ENCODE data around the gene NAMPT. TPM values are rescaled to one million over a fixed set of nuclear protein-coding genes. Genes with fewer than 3 reads are reported as not detected.

NAMPT gene
- total RNA-seq, 8 experiments from 2014 or later = 24.0 to 138 (median 80.6) TPM

- in situ Hi-C loops (cut with MboI; ENCODE audit: low pct_unique_long_range_greater_than_20kb in 2 of 9, low sequenced_read_pairs in 9 of 9, unreplicated experiment in 9 of 9) = no loop called here
- 50 to 84% (median 70%) methylated on average over 2 to 5 of the region's 5 CpGs; no CpG with 5 or more reads in 5 of the 10 experiments for WGBS, 10 experiments
- Histone ChIP-seq H3K4me3 (no peak overlapping the region), H3K27ac (no peak overlapping the region), H3K4me1 (replicated peaks in 1 of 2) (no peaks in the 10 kb centered on the region)
- no peak for ATAC-seq (replicated peaks in 6 of 8)
Measured at GRCh38 chr7:106236065-106236464, 48.7 kb downstream of the NAMPT start.

- ATAC-seq (replicated peaks in 6 of 8) = no peak
- in situ Hi-C loops (cut with MboI; ENCODE audit: low pct_unique_long_range_greater_than_20kb in 2 of 9, low sequenced_read_pairs in 9 of 9, unreplicated experiment in 9 of 9) = no loop called here
- no peaks in the 10 kb centered on the region for H3K4me1 ChIP-seq (replicated peaks in 1 of 2)
- no peak overlapping the region for H3K27ac ChIP-seq
- WGBS, 10 experiments = 0 to 100% (median 87%) methylated on average over 1 of the region's 1 CpG; no CpG with 5 or more reads in 2 of the 10 experiments
- no peak overlapping the region for H3K4me3 ChIP-seq
Measured at GRCh38 chr7:106234425-106234824, 50.4 kb downstream of the NAMPT start.

DNA sequence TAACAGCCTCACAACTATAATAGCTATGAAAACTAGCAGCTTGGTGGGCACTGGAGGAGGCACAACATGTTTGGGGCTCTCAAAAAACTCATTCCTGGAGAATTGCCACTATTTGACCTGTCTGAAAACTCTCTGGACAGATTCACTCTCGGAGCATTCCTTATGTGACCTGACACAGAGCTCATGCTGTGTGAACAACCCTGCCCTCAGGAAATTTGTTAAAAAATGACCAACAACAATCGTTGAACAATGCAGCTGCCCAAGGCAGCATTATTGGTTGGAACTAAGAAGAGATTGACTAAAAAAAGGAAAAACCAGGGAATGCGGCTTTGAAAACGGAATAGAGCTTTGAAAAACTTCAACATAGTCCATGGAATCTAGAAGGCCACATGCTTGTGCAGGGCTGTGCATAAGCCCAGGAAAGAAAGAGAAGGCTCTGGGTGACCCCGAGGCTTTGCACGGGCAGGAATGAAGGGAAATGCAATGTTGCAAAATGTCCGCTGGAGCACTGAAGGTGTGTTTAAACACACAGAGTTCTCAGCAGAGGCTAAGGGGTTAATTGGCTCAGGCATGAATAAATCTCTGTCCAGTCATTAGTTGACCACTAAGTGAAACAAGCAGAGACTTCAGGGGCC, 52.8 kb downstream of the NAMPT start:
- Histone ChIP-seq H3K4me3 (no peak overlapping the region), H3K4me1 (replicated peaks in 1 of 2) (no peaks in the 10 kb centered on the region), H3K27ac (no peak overlapping the region)
- in situ Hi-C loops (cut with MboI; ENCODE audit: low pct_unique_long_range_greater_than_20kb in 2 of 9, low sequenced_read_pairs in 9 of 9, unreplicated experiment in 9 of 9) = no loop called here
- WGBS, 10 experiments = 30 to 95% (median 75%) methylated on average over 1 to 7 of the region's 7 CpGs
- no peak for ATAC-seq (replicated peaks in 6 of 8)

DNA sequence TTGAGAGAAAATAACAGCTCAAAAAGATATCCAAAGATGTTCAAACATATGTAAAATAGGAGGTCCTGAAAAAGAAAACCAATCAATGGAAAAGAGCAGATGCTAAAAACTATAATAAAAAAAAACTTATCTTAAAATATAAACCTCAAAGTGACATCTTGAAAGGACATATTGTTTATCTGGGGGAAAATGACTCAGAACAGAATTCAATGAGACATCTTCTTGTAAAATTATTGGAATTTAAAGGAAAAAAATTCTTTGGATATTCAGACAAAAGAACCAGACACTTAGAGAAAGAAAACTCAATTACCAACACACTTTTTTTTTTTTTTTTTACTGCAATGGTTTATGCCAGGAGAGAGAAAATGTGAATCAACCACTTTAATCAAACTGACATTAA, 58.9 kb downstream of the NAMPT start:
- Histone ChIP-seq H3K4me3 (no peak overlapping the region), H3K27ac (no peak overlapping the region), H3K4me1 (replicated peaks in 1 of 2) (no peaks in the 10 kb centered on the region)
- in situ Hi-C loops (cut with MboI; ENCODE audit: low pct_unique_long_range_greater_than_20kb in 2 of 9, low sequenced_read_pairs in 9 of 9, unreplicated experiment in 9 of 9) = no loop called here
- no peak for ATAC-seq (replicated peaks in 6 of 8)

DNA sequence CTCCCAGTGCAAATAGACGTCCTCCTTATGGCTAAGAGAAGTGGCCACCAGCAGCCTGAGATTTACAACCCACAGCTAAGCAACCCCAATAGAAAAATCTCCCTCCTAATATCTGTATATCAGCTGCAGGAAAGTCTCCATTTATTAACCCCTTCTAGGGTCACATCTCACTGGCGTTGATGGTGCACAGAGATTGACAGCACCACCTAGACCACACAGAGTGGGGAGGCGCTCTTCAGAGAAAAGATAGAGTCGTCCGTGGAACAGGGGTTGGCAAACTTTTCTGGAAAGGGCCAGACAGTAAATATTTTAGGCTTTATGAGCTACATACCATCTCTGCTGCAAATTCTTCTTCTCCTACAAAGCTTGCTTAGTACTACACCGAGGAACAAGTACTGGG, 60.0 kb downstream of the NAMPT start:
- ATAC-seq (replicated peaks in 6 of 8) = no peak
- Histone ChIP-seq H3K27ac (no peak overlapping the region), H3K4me3 (no peak overlapping the region), H3K4me1 (replicated peaks in 1 of 2) (no peaks in the 10 kb centered on the region)
- in situ Hi-C loops (cut with MboI; ENCODE audit: low pct_unique_long_range_greater_than_20kb in 2 of 9, low sequenced_read_pairs in 9 of 9, unreplicated experiment in 9 of 9) = no loop called here
- WGBS, 10 experiments = 31 to 92% (median 73%) methylated on average over 1 to 6 of the region's 6 CpGs; no CpG with 5 or more reads in 1 of the 10 experiments

GRCh38 chr7:106223156-106223555, 61.6 kb downstream of the NAMPT start:
- ATAC-seq (replicated peaks in 6 of 8) = no peak
- 46 to 95% (median 76%) methylated on average over 2 to 4 of the region's 4 CpGs; no CpG with 5 or more reads in 3 of the 10 experiments for WGBS, 10 experiments
- Histone ChIP-seq H3K27ac (no peak overlapping the region), H3K4me1 (replicated peaks in 1 of 2) (no peaks in the 10 kb centered on the region), H3K4me3 (no peak overlapping the region)
- in situ Hi-C loops (cut with MboI; ENCODE audit: low pct_unique_long_range_greater_than_20kb in 2 of 9, low sequenced_read_pairs in 9 of 9, unreplicated experiment in 9 of 9) = no loop called here

DNA sequence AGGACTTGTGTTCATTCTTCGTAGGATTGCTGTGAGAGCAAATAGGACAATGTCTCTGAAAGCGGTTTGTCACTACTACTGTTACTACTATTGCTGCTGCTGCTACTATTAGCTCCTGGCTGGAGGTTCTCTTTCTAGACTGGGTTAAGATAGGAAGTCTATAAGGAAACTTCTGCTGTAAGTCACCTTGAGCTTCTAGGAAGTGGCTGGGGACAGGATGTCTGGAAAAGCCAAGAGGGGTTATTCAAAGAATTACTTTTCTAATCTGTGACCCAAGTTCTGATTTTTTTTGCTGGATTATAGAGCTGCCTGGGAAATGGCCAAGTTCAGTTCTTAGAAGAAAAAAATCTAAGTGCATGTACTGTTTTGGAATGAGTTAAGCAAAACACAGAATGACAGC, 62.2 kb downstream of the NAMPT start:
- H3K27ac ChIP-seq = no peak overlapping the region
- no peak overlapping the region for H3K4me3 ChIP-seq
- in situ Hi-C loops (cut with MboI; ENCODE audit: low pct_unique_long_range_greater_than_20kb in 2 of 9, low sequenced_read_pairs in 9 of 9, unreplicated experiment in 9 of 9) = no loop called here
- no peak for ATAC-seq (replicated peaks in 6 of 8)
- 75 to 100% (median 90%) methylated on average over 1 to 2 of the region's 2 CpGs; no CpG with 5 or more reads in 3 of the 10 experiments for WGBS, 10 experiments
- H3K4me1 ChIP-seq (replicated peaks in 1 of 2) = no peaks in the 10 kb centered on the region

DNA sequence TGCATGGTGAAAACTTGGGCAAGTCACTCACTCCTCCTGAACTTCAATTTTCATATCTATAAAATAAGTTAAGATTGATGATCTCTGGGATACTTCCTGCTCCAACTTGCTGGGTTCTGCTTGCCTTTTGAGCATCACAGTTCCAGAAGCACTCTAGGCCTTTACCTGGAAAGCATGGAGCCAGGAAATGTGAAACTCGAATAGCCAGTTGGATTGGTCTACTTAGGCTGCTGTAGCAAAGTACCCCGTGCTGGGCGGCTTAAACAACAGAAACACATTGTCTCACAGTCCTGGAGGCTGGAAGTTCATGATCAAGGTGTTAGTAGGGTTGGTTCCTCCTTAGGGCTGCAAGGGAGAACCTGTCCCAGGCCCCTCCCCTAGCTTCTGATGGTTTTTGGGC, 64.5 kb downstream of the NAMPT start:
- Histone ChIP-seq H3K27ac (no peak overlapping the region), H3K4me3 (no peak overlapping the region), H3K4me1 (replicated peaks in 1 of 2) (no peaks in the 10 kb centered on the region)
- ATAC-seq (replicated peaks in 6 of 8) = no peak
- WGBS, 10 experiments = 33 to 100% (median 93%) methylated on average over 1 to 3 of the region's 3 CpGs; no CpG with 5 or more reads in 7 of the 10 experiments
- in situ Hi-C loops (cut with MboI; ENCODE audit: low pct_unique_long_range_greater_than_20kb in 2 of 9, low sequenced_read_pairs in 9 of 9, unreplicated experiment in 9 of 9) = no loop called here

DNA sequence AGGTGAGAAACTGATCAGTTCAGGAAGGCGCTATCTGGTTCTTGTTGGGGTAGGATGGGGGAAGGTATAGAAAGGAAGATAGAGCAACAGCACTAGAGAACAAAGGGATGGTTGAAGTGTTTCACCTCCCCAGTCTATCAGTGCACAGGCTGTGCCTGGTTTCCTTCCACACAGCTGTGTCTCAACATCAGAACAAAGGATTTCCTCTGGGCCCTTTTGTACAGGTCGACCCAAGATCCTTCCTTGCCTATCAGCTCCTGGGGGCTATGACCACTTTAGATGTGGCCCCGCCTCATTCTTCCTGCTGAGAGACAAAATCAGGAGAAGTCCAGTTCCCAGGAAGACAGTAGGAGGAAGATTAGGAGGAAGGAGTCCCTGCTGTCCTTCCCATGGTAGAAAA, 65.6 kb downstream of the NAMPT start:
- H3K4me3 ChIP-seq = no peak overlapping the region
- in situ Hi-C loops (cut with MboI; ENCODE audit: low pct_unique_long_range_greater_than_20kb in 2 of 9, low sequenced_read_pairs in 9 of 9, unreplicated experiment in 9 of 9) = no loop called here
- H3K27ac ChIP-seq = no peak overlapping the region
- WGBS, 10 experiments = 40 to 100% (median 79%) methylated on average over 1 to 3 of the region's 3 CpGs; no CpG with 5 or more reads in 2 of the 10 experiments
- no peaks in the 10 kb centered on the region for H3K4me1 ChIP-seq (replicated peaks in 1 of 2)
- ATAC-seq (replicated peaks in 6 of 8) = no peak

DNA sequence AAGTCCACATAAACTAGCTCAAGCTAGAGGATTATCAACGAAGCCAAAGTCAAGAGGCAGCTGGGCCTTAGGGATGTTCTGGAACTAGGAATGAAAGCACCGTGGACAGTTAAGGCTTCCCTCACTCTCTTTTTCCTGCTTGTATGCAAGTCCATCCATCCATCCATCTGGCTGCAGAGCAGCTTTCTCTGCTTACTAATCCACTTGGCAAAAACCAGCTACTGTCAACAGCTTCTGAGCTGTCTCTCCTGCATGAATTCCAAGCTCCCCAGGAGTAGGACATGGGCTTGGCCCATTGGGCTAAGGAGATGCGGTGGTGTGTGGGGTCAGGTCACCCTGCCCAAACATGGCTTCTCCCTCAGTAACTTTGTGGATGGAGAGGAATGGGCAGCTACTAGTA, 66.2 kb downstream of the NAMPT start:
- in situ Hi-C loops (cut with MboI; ENCODE audit: low pct_unique_long_range_greater_than_20kb in 2 of 9, low sequenced_read_pairs in 9 of 9, unreplicated experiment in 9 of 9) = no loop called here
- no peak for ATAC-seq (replicated peaks in 6 of 8)
- WGBS, 10 experiments = 36 to 100% (median 80%) methylated on average over 1 to 3 of the region's 3 CpGs; no CpG with 5 or more reads in 2 of the 10 experiments
- no peak overlapping the region for H3K27ac ChIP-seq
- no peak overlapping the region for H3K4me3 ChIP-seq
- H3K4me1 ChIP-seq (replicated peaks in 1 of 2) = no peaks in the 10 kb centered on the region

- Histone ChIP-seq H3K4me3 (no peak overlapping the region), H3K4me1 (replicated peaks in 1 of 2) (no peaks in the 10 kb centered on the region), H3K27ac (no peak overlapping the region)
- 0 to 89% (median 73%) methylated on average over 1 to 8 of the region's 8 CpGs; no CpG with 5 or more reads in 1 of the 10 experiments for WGBS, 10 experiments
- in situ Hi-C loops (cut with MboI; ENCODE audit: low pct_unique_long_range_greater_than_20kb in 2 of 9, low sequenced_read_pairs in 9 of 9, unreplicated experiment in 9 of 9) = no loop called here
- peak in 4 of 8 experiments; percentile 62 to 88 (median 78) for ATAC-seq (replicated peaks in 6 of 8)
Measured at GRCh38 chr7:106216923-106217542, 67.8 kb downstream of the NAMPT start.

- no peak overlapping the region for H3K27ac ChIP-seq
- no peaks in the 10 kb centered on the region for H3K4me1 ChIP-seq (replicated peaks in 1 of 2)
- H3K4me3 ChIP-seq = no peak overlapping the region
- WGBS, 10 experiments = 0 to 100% (median 80%) methylated on average over 1 to 2 of the region's 2 CpGs; no CpG with 5 or more reads in 4 of the 10 experiments
- in situ Hi-C loops (cut with MboI; ENCODE audit: low pct_unique_long_range_greater_than_20kb in 2 of 9, low sequenced_read_pairs in 9 of 9, unreplicated experiment in 9 of 9) = no loop called here
- ATAC-seq (replicated peaks in 6 of 8) = peak in 5 of 8 experiments; percentile 51 to 88 (median 71)
Measured at GRCh38 chr7:106216517-106216922, 68.3 kb downstream of the NAMPT start.

- H3K4me1 ChIP-seq (replicated peaks in 1 of 2) = no peaks in the 10 kb centered on the region
- in situ Hi-C loops (cut with MboI; ENCODE audit: low pct_unique_long_range_greater_than_20kb in 2 of 9, low sequenced_read_pairs in 9 of 9, unreplicated experiment in 9 of 9) = no loop called here
- 50 to 100% (median 77%) methylated on average over 2 to 7 of the region's 8 CpGs for WGBS, 10 experiments
- H3K4me3 ChIP-seq = no peak overlapping the region
- no peak overlapping the region for H3K27ac ChIP-seq
- ATAC-seq (replicated peaks in 6 of 8) = no peak
Measured at GRCh38 chr7:106215868-106216516, 68.8 kb downstream of the NAMPT start.
